GM21737 (cell line): ENCODE data around the gene GRID1.

ENCODE experiments used
- ATAC-seq: cut with Tn5 transposase; IDR thresholded peaks from one replicate; pipeline ENCODE4 v1.9.1; 2021; ENCODE audit warnings: mild to moderate bottlenecking, moderate library complexity; ENCODE audit not compliant: unreplicated experiment

The GRID1 gene

DNA sequence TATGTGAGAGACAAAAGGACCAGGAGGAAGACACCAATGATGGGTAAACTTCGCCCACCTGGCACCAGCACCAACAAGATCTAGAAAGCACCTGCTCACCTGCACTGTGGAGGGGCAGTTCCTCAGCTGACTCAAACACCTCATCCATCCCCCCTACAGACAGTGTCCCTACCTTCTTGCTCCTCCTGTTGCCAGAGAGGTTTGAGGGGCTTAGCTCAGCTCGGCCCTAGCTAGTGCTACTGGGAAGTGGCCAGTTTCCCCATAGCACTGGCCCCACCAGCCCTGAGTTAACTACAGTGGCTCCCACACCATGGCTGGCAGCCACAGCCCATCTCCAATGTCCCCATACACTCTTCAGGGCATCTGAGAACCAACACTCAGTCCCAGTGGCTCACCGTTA, 70.8 kb downstream of the GRID1 start:
- no peak for ATAC-seq

DNA sequence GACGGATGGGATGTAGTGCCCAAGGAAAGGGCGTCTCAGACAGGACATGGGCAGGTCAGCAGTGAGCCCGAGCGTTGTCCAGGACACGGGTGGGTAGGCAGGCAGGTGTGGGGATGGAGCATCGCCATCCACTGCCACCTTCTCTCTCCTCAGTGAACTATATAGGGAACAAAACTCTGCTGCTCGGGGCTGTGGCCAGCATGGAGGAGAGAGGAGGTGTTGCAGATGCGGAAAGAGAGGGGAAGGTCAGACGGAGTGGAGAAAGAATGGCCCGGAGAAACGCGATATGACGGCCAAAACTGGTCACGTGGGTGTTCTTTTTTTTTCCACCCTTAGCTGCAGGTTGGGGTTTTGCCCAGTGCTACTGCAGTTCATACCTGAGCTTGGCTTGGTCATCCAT, 71.2 kb downstream of the GRID1 start:
- ATAC-seq: no peak

DNA sequence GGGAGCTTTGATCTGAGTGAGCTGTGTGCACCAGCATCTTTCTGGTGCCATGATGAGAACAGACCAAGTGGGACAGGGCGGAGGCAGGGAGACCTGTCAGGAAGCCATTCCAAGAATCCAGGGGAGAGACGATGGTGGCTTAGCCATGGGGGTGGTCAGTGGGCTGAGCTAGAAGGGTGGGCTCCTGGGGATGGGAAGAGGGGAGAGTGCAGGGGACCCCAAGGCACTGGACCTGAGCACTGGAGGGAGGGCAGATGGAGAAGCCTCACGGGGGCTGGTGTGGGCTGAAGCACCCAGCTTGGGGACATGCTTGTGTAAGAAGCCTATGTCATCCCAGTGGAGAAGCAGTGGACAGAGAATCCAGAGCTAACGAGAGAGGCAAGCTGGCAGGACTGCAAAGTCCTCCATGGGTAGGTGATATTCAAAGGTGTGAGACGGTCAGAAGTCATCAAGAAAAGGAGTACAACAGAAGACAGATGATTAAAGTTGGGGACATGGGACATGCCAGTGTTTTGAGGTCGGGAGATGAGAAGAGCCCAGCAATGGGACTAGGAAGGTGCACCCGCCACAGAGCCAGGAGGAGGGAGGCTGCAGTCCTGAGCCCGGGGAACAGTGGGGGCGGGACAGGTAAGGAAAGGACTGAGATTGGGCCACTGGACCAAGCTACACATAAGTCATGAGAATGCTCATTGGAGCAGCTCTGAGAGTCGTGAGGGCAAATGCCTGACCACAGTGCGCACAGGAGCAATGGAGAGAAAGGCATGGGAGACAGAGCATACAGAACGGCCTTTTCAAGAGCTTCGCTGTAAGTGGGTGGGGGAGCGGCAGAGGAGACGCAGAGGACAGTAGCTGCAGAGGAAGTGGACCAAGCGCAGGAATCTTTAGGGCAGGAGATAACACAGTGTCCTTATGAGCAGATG, 72.0 kb downstream of the GRID1 start:
- ATAC-seq: no peak

DNA sequence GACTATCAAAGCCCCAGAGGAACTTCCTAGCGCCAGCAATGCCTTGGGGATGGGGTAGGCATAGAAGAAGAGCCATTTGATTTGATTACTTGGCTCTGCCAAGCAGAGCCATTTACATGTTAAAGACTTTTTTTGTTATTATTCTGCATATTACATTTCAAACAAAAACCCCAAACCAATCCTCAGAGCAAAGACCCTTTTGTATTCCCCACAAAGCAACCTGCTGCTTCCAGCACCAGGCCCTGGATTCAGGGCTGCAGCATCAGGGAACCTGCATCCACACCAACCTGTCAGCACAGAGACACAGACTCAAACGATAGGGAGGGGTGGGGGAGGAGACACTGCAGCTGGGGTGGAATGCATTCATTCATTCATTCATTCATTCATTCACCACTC, 73.2 kb downstream of the GRID1 start:
- no peak for ATAC-seq

DNA sequence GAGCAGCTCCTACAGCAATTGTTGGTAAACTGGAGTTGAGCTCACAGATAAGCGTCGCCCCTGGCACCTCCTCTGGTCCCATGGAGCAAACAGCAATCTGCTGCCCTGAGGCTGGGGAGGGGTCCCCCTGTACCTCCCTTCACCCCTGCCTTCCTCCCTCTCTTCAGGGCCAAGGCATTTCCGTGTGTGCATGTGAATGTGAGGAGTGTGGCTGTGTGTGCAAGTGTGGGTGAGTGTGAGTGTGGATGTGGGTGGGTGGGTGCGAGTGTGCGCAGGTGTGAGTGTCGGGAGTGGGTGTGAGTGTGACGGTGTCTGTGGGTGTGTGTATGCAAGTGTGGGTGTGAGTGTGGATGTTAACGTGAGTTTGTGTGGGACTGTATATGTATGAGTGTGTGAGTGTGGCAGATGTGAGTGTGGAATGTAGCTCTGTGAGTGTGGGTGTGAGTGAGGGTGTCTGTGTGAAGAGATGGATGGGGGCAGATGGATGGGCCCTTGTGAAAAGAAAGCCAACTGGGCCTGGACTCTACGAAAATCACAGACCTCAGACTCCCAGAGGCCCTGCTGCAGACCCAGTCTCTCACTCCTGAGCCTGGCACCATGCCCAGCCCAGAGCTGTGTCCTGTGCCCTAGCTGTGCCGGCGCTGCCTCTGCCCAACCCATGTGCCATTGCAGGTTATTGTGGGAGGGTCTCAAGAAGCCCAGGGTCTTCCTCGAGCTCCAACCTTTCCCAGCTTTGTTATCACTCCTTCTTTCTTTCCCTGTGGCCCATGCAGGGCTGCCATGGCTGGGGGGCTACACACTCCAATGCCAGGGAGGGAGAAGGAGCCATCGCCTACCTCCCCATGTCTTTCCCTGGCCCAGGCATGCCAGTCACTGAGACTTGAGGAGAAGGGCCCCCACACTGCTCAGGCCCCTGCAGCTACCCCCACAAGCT, 73.9 kb downstream of the GRID1 start:
- no peak for ATAC-seq

DNA sequence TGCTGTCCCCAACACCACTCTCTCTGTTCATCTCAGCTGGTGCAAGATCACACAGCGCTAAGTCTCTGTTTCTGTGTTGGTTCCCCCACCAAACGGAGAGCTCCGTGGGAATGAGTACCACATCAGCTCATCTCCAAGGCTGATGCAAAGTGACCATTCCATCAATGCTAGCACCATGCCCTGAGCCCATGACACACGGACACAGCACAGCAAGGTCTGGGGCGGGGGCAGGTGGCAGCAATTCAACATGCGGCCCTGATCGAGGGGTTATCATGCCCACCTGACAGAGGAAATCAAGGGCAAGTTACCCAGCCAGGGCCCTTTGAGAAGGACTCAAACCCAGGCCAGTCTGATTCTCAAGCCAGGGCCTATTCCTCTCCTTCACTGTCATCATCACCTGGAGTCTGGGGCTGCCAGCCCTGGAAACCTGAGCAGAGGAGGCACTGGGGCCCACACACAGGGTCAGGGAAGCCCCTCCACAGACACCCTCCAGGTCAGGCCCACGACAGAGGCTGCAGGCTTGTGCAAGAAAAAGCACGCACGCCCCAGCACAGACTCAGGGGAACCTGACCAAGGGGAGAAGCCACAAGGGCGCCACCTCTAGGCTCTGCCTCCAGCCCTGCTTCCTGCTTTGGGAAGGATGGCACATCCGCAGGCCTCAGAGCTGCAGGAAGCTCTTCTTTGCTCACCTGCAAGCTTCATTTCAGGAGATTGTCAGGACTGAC, 74.8 kb downstream of the GRID1 start:
- no peak for ATAC-seq

DNA sequence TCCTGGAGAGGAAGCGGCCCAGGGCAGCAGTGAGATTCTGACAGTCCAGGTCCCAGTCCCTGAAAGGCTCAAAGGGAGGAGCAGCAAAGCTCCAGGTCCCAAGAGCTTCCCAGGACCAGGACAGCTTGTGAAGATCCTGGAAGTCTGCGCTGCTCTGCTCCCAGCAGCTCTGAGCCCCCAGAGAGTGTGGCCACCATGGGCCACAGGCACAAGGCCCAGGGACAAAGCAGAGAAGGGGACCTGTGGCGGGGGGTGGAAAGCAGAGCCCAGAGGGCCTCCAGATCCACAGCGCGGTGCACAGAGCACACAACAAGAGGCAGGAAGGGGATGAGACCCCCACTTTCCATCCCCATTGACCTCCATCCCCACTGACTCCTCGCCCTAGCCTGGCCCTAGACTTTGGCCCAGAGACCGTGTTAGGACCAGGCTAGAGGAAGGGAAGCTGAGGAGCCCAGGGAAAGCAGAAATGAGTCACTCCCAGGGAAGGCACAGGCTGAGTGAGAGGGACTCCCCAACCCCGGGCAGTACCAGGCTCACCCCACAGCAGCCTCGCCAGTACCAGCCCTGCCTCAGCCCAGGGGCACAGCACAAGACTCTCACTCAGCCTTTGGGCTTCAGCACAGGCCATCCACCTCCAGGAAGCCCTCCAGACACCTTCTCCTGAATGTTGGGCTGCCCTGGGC, 75.5 kb downstream of the GRID1 start:
- no peak for ATAC-seq

DNA sequence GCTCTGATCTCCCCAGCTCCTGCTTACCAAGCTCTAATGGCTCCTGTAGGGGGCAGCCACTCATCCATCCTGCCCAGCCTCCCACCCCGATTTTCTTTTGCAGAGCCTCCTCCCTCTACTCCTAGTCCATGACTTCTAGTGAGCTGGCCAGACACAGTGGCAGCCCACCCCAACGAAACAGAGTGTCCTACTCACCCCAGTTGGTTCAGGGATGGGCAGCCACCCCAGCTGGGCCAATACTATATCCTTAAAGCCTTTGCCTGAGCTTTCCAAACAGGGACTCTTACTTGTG, 77.1 kb downstream of the GRID1 start:
- ATAC-seq: no peak

DNA sequence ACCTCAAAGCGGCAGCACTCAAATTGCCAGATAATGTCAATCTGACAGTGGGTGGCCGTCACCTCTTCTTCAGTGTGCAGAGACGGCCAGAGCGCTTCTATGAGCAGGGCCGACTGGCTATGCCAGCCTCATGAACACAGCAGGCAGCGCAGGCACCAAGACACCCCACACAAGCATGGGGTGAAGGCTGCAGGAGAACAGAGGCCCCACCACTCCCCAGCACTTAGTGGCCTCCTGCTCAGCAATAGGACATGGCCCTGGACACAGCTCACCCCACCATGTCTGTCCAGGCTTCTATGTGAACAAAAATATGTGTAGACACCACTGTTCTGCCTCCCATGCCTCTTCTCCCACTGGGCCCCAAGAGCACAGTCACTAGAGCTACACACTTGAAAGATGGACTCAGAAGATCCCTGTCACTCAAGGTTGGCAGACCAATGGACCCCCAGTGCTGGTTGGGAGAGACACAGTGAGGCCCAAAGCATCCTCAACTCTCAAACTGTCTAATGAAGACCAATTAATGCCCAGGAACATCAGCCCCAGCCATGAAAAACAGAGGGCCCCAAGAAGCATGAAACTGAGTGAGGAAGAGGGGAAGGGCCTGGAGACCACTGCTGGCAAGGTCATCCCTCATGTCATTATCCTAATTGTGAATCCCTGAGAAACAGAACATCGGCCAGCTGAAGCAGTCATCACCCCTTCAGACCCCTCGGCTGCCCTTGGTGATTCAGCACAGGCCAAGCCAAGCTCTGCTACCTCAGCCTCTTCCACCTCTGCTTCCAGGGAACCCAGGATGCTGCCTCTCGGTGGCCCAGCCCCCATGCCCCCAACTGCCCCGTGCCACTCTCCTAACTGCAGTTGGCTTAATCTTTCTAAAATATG, 77.7 kb downstream of the GRID1 start:
- ATAC-seq: no peak

DNA sequence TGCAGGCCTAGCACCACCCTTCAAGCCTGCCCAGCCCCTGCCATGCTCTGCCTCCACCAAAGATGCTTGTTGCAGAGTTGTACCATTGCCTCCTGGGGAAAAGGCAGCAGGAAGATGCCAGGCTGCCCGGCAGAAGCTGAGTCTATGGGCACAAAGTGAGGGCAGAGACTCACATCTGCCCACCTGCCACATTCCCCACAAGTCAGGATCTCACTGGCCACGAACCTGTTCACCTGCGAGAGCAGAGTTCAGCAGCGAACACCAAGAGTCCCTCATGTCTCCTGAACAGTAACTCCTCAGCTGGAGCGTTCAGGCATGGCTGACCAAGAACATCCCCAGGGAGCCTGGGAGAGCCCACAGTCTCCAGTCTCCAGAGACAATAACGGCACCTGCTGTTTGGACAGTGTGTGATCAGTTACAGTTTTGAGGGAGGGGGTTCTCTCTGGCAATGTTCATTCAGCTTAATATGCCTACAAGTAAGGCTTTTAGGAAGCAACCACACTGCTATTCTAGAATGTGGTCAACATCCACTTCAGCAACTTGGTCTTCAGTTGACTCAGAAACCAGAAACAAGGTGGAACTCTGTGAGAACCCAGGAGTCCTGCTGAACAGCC, 78.5 kb downstream of the GRID1 start:
- ATAC-seq: no peak

DNA sequence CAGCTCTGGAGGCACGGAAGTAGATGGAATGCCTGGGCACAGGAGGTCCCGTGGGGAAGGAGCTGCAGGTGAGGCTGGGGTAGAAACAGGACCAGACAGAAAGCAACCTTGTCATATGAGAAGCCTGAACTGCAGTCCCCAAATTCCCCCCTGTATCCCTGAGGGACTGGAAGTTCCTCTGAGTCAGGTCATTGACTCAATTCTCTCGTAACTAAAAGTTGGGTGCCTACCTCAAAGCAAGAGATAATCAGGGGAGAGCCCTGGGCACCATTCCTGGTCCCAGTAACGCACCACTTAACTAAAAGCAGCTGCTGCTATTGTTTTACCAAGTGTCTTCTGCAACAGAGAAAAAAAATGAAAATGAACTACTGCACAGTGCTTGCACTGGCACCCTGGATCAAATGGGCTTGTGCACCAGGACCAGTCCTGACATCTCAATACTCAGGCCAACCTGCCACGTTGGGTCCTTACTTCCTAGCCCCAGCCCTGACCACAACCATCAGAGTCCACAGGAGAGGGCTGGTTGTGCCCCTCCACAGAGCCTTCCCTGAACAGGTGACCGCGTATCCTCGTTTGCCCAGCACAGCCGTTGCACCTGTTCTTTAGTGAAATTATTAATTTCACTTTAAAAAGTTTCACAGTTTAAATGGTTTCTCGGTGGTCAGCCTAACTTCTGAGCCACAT, 79.3 kb downstream of the GRID1 start:
- ATAC-seq: no peak

DNA sequence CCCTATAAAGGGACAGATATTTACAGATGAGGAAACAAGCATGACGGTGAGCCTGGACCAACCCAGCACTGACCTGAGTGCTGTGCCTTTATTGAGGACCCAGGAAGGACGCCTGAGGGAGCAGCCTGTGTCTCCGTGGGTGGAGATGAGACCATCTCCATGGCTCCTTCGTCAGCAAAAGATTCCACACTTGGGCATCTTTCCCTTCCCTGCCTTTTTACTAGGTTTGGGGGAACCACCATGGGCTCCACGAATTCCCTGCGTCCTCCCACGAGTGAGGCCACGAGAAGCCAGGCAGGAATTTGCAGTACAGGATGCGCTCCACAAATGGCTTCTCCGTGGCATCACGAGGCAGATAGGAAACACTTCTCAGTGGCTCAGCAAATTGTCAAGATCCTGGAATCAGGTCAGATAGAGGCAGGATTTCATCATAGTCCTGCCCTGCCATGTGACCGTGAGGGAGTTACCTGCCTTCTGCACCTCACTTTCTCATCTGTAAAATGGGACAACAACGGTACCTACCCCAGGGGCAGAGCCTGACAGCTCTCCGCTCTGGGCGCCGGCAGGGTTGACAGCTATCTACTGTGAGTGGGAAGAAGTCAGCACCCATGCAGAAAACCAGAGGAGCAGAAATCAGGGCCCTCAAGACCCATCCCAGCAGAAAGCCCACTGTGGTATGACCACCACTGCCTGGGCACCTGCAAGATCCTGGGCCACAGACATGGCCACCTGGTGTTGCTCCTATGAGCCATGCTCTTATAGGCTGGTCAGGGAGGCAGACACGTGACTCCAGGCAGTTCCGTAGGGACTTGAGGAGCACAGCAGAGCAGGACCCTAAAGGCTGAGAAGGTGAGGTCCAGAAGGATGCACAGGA, 80.1 kb downstream of the GRID1 start:
- ATAC-seq: no peak

DNA sequence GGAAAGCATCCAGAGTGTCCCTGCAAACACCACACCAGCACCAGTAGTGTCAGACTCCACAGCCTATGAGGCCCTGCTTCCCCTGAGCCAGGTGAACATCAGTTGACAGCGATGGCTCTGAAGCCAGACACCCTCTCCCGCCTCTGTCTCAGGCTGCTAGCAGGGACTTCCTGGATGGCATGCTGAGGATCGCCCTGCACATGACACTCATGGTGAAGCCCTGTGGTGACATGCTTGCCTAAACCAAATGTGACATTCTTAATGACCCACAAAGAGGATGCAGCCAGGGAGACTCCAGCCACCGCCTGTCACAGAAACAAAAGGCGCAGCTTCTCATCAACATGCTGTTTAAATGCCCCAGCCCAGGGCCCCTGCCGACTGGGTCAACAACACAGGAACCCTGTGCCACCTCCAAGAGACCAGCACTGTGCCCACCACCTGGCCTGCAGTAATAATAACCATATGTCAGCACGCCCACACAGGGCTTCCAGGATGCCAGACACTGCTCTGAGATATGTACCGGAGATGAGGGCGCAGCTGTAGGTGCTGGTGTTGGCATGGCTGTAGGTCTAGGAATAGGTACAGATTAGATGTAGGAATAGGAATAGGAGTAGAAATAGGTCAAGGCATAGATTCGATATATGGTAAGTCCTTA, 81.3 kb downstream of the GRID1 start:
- no peak for ATAC-seq

DNA sequence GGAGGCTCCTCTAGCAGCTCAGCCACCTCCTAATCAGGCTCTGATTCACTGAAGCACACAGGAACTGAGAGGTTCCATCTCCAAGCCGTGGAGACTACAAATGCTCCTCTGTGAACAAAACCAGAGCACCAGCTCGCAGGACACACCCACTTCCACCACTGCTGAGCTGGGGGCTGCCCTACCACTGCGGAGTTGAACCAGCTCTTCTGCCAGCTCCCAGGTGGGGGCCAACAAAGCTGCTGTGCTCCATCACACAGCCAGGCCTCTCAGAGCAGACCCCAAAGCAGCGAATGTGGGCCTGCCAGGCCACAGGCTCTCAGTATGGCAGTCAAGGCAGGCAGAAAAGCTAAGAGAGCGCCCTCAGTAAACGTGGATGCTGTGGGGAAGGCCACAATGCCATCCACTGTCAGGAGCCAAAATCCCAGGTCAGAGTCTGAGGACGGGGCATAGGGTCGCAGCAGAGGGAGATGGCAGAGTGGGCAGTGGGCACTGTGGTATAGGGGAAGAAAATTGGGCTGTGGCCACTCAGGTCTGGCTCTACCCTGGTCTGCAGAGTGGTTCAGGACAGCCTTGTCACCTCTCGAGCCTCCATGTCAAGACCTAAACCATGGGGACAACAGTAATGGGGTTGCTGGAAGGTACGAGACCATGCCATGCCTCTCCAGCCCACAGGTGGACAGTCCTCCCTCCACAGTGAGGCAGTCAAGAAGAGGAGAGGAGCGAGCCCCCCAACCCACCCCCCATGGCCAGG, 82.1 kb downstream of the GRID1 start:
- no peak for ATAC-seq

DNA sequence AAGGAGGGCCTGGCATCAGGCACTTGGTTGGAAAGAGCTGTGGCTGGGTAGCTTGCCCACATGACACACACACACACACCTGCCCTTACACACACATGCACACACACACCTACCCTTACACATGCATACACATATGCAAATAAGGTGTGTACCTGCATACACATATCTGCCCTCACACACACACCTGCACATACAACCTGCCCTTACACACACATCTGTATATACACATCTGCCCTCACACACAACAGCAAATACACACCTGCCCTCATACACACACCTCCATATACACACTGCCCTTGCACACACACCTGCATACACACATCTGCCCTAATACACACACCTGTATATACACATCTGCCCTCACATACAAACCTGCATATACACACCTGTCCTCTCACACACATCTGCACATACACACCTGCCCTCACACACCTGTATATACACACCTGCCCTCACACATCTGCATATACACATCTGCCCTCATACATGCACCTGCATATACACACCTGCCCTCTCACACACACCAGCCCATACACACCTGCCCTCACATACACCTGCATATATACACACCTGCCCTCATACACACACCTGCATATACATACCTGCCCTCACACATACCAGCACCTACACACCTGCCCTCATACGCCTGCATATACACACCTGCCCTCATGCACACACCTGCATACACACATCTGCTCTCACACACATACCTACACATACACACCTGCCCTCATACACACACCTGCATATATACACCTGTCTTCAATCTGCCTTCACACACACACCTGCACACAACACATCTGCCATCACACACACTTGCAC, 82.9 kb downstream of the GRID1 start:
- ATAC-seq: no peak
